Osteocyte (in vitro differentiated cells): ENCODE results near the gene CLMN. TPM values are rescaled to one million over a fixed set of nuclear protein-coding genes. Genes with fewer than 3 reads are reported as not detected.

ENCODE experiments used
- DNase-seq: peaks from one replicate; pipeline ENCODE4 v3.0.0; 2021; ENCODE audit warnings: mixed read lengths; ENCODE audit not compliant: unreplicated experiment; ENCODE audit errors: extremely low spot score
- H3K27ac Mint-ChIP-seq: one replicate; pipeline ENCODE4 v1.8.0; 2021; ENCODE audit warnings: mild to moderate bottlenecking, mixed read lengths; ENCODE audit not compliant: unreplicated experiment
- H3K27me3 Mint-ChIP-seq: one replicate; pipeline ENCODE4 v1.8.0; 2021; ENCODE audit warnings: mixed read lengths; ENCODE audit not compliant: unreplicated experiment
- H3K36me3 Mint-ChIP-seq: one replicate; pipeline ENCODE4 v1.8.0; 2021; ENCODE audit warnings: mixed read lengths; ENCODE audit not compliant: unreplicated experiment
- H3K4me1 Mint-ChIP-seq: one replicate; pipeline ENCODE4 v1.8.0; 2021; ENCODE audit warnings: mixed read lengths; ENCODE audit not compliant: unreplicated experiment
- H3K4me3 Mint-ChIP-seq: one replicate; pipeline ENCODE4 v1.8.0; 2021; ENCODE audit warnings: mild to moderate bottlenecking, moderate library complexity, mixed read lengths; ENCODE audit not compliant: unreplicated experiment
- H3K9me3 Mint-ChIP-seq: one replicate; pipeline ENCODE4 v1.8.0; 2021; ENCODE audit warnings: mixed read lengths; ENCODE audit not compliant: unreplicated experiment
- CTCF ChIP-seq: fragments of 200-600 bp; sonication (generic); IDR thresholded peaks from 2 replicates; pipeline ENCODE4 v1.5.0; 2021; ENCODE audit warnings: antibody characterized with exemption, mild to moderate bottlenecking, moderate library complexity
- total RNA-seq: library from RNA; stranded (reverse); gene quantifications from 2 replicates; pipeline ENCODE4 v1.2.1, GENCODE V29; 2021

Gene CLMN
- total RNA-seq, 1 donor from 2014 or later = 5.4 TPM

GRCh38 chr14:95290021-95290420 is 29.7 kb downstream of the CLMN start:
- Mint-ChIP-seq H3K27me3 (no peaks in the 10 kb centered on the region), H3K36me3 (no peaks in the 10 kb centered on the region), H3K27ac (no peak overlapping the region), H3K9me3 (no peaks in the 10 kb centered on the region), H3K4me1 (peaks cover 16% of the 10 kb centered on the region), H3K4me3 (no peak overlapping the region)
- no peak for TF ChIP-seq CTCF
- no peak for DNase-seq

- Mint-ChIP-seq H3K9me3 (no peaks in the 10 kb centered on the region), H3K4me3 (no peak overlapping the region), H3K4me1 (peaks cover 16% of the 10 kb centered on the region), H3K27me3 (no peaks in the 10 kb centered on the region), H3K36me3 (no peaks in the 10 kb centered on the region), H3K27ac (no peak overlapping the region)
- no peak for TF ChIP-seq CTCF
- no peak for DNase-seq
Measured at GRCh38 chr14:95289323-95290010, 30.2 kb downstream of the CLMN start.

- TF ChIP-seq CTCF = no peak
- no peaks in the 10 kb centered on the region for H3K27me3 Mint-ChIP-seq
- no peaks in the 10 kb centered on the region for H3K9me3 Mint-ChIP-seq
- H3K27ac Mint-ChIP-seq = no peak overlapping the region
- no peaks in the 10 kb centered on the region for H3K36me3 Mint-ChIP-seq
- no peak for DNase-seq
- no peak overlapping the region for H3K4me3 Mint-ChIP-seq
- H3K4me1 Mint-ChIP-seq = peaks cover 16% of the 10 kb centered on the region
Measured at GRCh38 chr14:95288672-95289322, 30.9 kb downstream of the CLMN start.

- TF ChIP-seq CTCF = no peak
- Mint-ChIP-seq H3K27me3 (no peaks in the 10 kb centered on the region), H3K4me3 (no peak overlapping the region), H3K4me1 (peaks cover 13% of the 10 kb centered on the region), H3K36me3 (no peaks in the 10 kb centered on the region), H3K27ac (no peak overlapping the region), H3K9me3 (no peaks in the 10 kb centered on the region)
- no peak for DNase-seq
Measured at GRCh38 chr14:95287176-95287754, 32.4 kb downstream of the CLMN start.

GRCh38 chr14:95286645-95287044 is 33.1 kb downstream of the CLMN start:
- no peak overlapping the region for H3K4me3 Mint-ChIP-seq
- no peak for TF ChIP-seq CTCF
- no peaks in the 10 kb centered on the region for H3K36me3 Mint-ChIP-seq
- H3K27ac Mint-ChIP-seq = no peak overlapping the region
- no peaks in the 10 kb centered on the region for H3K9me3 Mint-ChIP-seq
- no peak for DNase-seq
- H3K4me1 Mint-ChIP-seq = peaks cover 7% of the 10 kb centered on the region
- no peaks in the 10 kb centered on the region for H3K27me3 Mint-ChIP-seq
